SK-N-SH (cell line): ENCODE measurements around the gene HSPBAP1.
"Not testable (repeated sequence)": the region's sequence is repeated elsewhere in the genome, so short reads cannot be mapped to it uniquely, and the experiment has no call there.

ENCODE experiments used
- CTCF ChIP-seq: fragments of 200-600 bp; sonication (generic); IDR thresholded peaks from 2 replicates; pipeline ENCODE4 v1.6.1; 2017; ENCODE audit warnings: antibody characterized with exemption, mild to moderate bottlenecking, moderate library complexity
- ELF1 ChIP-seq: IDR thresholded peaks from 2 replicates; pipeline ENCODE4 v1.4.0; 2012
- EP300 ChIP-seq, 2 experiments: IDR thresholded peaks; 2 replicates each; pipeline versions ENCODE4 v1.4.0 to v1.6.1; 2012; ENCODE audit warnings: borderline replicate concordance in 1 of 2, low read depth in 1 of 2, low read length in 1 of 2
- FOXM1 ChIP-seq: IDR thresholded peaks from 2 replicates; pipeline ENCODE4 v1.4.0; 2012; ENCODE audit warnings: low read depth, mild to moderate bottlenecking
- MXI1 ChIP-seq: IDR thresholded peaks from 2 replicates; pipeline ENCODE4 v1.6.1; 2012; ENCODE audit warnings: mild to moderate bottlenecking, low read depth, low read length, improper control_type of control experiment
- NFIC ChIP-seq: IDR thresholded peaks from 2 replicates; pipeline ENCODE4 v1.4.0; 2012; ENCODE audit warnings: borderline replicate concordance
- NRF1 ChIP-seq: IDR thresholded peaks from 2 replicates; pipeline ENCODE4 v1.6.1; 2012; ENCODE audit warnings: low read depth, mild to moderate bottlenecking, low read length
- POLR2AphosphoS5 ChIP-seq: IDR thresholded peaks from 2 replicates; pipeline ENCODE4 v1.6.1; 2012; ENCODE audit warnings: low read depth, low read length
- RAD21 ChIP-seq: IDR thresholded peaks from 2 replicates; pipeline ENCODE4 v1.6.1; 2012; ENCODE audit warnings: mild to moderate bottlenecking, low read length
- RFX5 ChIP-seq: IDR thresholded peaks from 2 replicates; pipeline ENCODE4 v1.6.1; 2012; ENCODE audit warnings: mild to moderate bottlenecking, improper control_type of control experiment, low read length
- SMC3 ChIP-seq: IDR thresholded peaks from 2 replicates; pipeline ENCODE4 v1.6.1; 2012; ENCODE audit warnings: low read depth, low read length, improper control_type of control experiment
- TCF12 ChIP-seq: IDR thresholded peaks from 2 replicates; pipeline ENCODE4 v1.4.0; 2012
- USF1 ChIP-seq: IDR thresholded peaks from 2 replicates; pipeline ENCODE4 v1.4.0; 2012; ENCODE audit warnings: low read depth, borderline replicate concordance

GRCh38 chr3:122732682-122733525 lies 60.7 kb downstream of the HSPBAP1 start:
- TF ChIP-seq EP300 (IDR thresholded peaks at IDR 0.05; ENCODE audit: borderline replicate concordance in 1 of 2, low read depth in 1 of 2, low read length in 1 of 2); CTCF; RAD21; FOXM1; SMC3; NRF1; NFIC; USF1; POLR2AphosphoS5; TCF12; MXI1; ELF1; RFX5: not testable (repeated sequence)
